Right ventricle myocardium inferior (tissue), 1 donor: ENCODE results near the gene YPEL1. TPM values are rescaled to one million over a fixed set of nuclear protein-coding genes. Genes with fewer than 3 reads are reported as not detected.
A peak's percentile ranks its signal among the peaks of the same experiment; 100 is the strongest.
"Not testable (repeated sequence)": the region's sequence is repeated elsewhere in the genome, so short reads cannot be mapped to it uniquely, and the experiment has no call there.

ENCODE experiments used
- ATAC-seq: fragments of 200-7000 bp; cut with Tn5 transposase; one replicate; pipeline ENCODE4 v1.9.1; 2020; ENCODE audit warnings: mild to moderate bottlenecking, moderate library complexity
- DNase-seq: peaks from one replicate; pipeline ENCODE4 v3.0.0; 2021; ENCODE audit errors: missing footprints
- intact Hi-C: fragments of 100-400 bp; cut with DNase I; formaldehyde crosslinking; loops from one replicate; pipeline ENCODE4 v1.11.0; 2022
- total RNA-seq: library from RNA; stranded (reverse); fragmentation: NEBNext Ultra II Directional; extraction: Animal tissue kit (Norgen Biotek cat#: 25700); gene quantifications from one replicate; pipeline ENCODE4 v1.2.1, GENCODE V29; 2021
- donor health status: DM: no; HTN: yes; CAD: no; lungs with severe emphysema.

The YPEL1 gene
- total RNA-seq, 1 donor from 2014 or later: 4.4 TPM

- DNase-seq (no peak), ATAC-seq (no peak)
- intact Hi-C loops: no loop called here
Observed at GRCh38 chr22:21758091-21758864, 22.7 kb upstream of the YPEL1 start.

DNA sequence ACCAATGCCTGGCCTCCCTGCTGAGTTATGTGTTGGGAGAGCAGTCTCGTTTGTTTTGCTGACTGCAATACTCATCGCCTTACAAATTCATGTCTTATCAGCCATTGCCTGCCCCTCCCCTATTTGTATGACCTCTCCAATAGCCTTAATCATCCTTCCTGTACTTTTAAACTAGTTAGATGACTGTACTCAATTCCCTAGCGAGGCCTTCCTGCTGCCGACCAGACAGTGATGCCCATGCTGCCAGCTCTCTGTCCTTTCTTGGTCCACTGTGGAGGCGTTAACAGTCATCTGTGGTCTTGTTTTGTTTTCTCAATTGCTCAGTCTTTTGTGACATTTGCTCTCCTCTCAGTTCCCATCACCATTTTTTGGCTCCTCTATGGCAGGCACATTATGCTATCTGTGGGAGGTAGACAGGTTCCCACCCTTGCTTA, 20.3 kb upstream of the YPEL1 start:
- DNase-seq: no peak
- intact Hi-C loops: no loop called here
- no peak for ATAC-seq

DNA sequence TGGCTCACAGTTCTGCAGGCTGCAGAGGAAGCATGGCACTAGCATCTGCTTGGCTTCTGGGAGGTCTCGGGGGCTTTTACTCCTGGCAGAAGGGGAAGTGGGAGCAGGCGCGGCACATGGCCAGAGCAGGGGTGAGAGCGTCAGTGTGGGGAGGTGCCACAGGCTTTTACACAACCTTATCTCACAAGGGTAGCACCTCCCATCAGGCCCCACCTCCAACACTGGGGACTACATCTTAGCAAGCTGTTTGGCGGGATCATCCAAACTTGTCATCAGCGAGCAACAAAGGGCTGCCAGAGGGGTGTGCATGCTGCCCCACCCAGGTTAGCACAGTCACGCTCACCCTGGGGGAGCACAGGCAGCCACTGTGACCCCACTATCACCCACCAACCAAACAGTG, 18.9 kb upstream of the YPEL1 start:
- DNase-seq (no peak), ATAC-seq (peak; percentile 74)
- intact Hi-C loops: no loop called here

DNA sequence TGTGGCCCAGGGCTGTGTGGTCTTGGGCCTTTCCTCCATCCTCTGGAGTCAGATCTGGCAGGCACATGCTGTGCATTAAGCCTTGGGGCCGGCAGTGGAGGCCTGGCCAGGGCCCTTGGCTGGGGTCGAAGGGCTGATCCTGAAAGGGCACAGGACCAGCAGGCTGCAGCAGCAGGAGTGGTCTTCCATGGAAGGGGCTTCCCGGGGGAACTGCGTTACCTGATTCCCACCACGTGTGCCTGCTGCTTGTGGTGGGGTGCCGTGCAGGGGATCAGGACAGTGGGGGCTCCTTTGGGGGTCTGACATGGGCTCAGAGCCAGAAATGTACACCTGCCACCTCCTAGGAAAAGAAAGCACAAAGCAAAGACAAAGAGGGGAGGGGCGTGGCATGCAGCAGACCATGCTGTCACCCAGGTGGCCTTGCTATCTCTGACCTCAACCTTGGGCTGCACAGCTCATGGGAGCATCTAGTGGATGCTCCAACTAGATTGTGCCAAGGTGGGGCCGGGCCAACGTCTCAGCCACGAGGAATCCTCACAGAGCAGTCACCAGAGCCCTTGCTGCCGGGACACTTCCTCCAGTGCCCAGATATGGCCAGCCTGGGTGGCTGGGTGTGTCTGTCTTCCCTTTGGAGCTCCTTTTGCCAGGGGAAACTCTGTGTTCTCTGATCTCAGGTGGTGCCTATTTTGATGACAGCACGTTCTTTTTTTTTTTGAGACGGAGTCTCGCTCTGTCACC, 17.9 kb upstream of the YPEL1 start:
- DNase-seq (no peak), ATAC-seq (no peak)
- intact Hi-C loops: no loop called here

DNA sequence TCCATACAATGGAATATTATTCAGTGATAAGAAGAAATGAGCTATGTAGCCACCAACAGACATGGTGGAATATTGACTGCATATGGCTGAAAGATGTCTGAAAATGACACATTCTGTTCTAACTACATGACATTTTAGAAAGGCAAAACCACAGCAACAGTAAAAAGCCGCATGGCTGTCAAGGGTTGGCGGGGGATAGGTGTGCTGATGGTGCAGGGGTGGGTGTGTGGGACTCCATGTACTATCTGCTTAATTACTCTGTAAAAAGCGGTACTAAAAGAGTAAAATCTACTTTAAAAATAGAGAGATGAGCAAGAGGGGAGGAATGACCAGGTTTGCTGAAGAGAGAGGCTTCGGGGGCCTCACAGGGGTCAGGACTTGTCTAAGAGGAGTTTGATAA, 16.7 kb upstream of the YPEL1 start:
- DNase-seq (no peak), ATAC-seq (no peak)
- intact Hi-C loops: no loop called here

- no peak for ATAC-seq
- no peak for DNase-seq
- intact Hi-C loops: no loop called here
Observed at GRCh38 chr22:21745948-21746347, 10.4 kb upstream of the YPEL1 start.

DNA sequence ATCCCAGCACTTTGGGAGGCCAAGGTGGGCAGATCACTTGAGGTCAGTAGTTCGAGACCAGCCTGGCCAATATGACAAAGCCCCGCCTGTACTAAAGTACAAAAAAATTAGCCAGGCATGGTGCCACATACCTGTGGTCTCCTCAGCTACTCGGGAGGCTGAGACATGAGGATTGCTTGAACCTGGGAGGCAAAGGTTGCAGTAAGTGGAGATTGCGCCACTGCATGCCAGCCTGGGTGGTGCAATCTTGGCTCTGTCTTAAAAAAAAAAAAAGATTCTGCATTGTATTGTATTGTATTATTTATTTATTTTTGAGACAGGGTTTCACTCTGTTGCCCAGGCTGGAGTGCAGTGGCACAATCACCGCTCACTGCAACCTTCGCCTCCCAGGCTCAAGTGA, 9.3 kb upstream of the YPEL1 start:
- DNase-seq, intact Hi-C loops, ATAC-seq: not testable (repeated sequence)

DNA sequence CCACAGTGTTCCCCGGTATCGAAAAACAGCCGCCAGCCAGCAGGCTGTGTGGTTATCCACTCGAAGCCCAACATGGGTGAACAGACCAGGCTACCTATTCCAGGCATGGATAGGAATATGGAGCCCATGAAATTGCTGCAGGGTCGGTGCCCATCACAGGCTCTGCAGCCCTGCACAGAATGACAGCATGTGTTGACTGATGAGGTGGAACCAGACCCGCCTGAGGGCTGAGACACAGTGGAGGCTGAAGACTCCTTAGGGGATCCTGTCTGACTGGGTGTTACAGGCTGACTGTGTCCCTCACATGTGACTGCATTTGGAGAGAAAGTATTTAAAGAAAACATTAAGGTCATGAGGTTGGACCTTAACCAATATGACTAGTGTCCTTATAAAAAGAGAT, 6.2 kb upstream of the YPEL1 start:
- no peak for DNase-seq
- intact Hi-C loops: no loop called here
- no peak for ATAC-seq

GRCh38 chr22:21741059-21741458, 5.5 kb upstream of the YPEL1 start:
- intact Hi-C loops: no loop called here
- ATAC-seq (no peak), DNase-seq (no peak)

GRCh38 chr22:21739828-21740377, 4.3 kb upstream of the YPEL1 start:
- DNase-seq (no peak), ATAC-seq (no peak)
- intact Hi-C loops: no loop called here

- intact Hi-C loops: no loop called here
- DNase-seq (no peak), ATAC-seq (no peak)
Observed at GRCh38 chr22:21738966-21739365, 3.4 kb upstream of the YPEL1 start.

- DNase-seq (no peak), ATAC-seq (no peak)
- intact Hi-C loops: no loop called here
Observed at GRCh38 chr22:21738081-21738480, 2.5 kb upstream of the YPEL1 start.

DNA sequence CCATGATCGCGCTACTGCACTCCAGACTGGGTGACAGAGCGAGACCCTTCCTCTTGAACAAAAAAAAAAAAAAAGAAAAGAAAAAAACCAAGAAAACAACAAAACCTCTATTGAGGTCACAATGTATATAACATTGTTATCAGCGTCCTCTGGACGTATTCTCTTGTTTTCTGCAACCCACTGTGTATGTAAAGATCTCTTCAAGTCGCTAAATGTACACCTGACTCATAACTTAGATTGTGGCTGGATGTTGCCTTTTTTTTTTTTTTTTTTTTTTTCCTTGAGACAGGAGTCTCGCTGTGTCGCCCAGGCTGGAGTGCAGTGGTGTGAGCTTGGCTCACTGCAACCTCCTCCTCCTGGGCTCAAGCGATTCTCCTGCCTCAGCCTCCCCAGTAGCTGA, 1.4 kb upstream of the YPEL1 start:
- DNase-seq (no peak), ATAC-seq (no peak)
- intact Hi-C loops: no loop called here

GRCh38 chr22:21736084-21736642, 569 bp upstream of the YPEL1 start:
- intact Hi-C loops: no loop called here
- DNase-seq (no peak), ATAC-seq (peak; percentile 16)

GRCh38 chr22:21734540-21735199, 924 bp downstream of the YPEL1 start:
- ATAC-seq (no peak), DNase-seq (no peak)
- intact Hi-C loops: loop anchor here (2.0 kb wide), 1 partner anchor 130 kb away; no protein-coding TSS in a partner anchor

DNA sequence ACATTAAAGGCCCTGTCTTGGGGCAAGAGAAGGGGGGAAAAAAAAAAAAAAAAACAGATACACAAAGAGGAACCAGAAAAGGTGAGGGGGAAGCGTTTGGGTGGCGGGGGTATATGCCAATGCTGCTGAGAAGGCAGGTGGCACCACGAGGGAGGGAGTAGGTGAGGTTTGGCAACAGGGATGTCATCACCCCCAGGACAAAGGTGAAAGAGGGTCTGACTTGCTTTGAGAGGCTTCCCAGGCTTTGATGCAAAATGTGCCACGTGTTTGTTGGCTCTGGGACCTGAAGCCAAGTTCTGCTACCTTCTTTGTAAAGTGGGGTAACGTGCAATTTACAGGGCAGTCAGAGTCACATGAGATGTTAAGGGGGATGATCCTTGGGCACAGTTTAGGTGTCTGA, 4.1 kb downstream of the YPEL1 start:
- intact Hi-C loops: no loop called here
- ATAC-seq (no peak), DNase-seq (no peak)

DNA sequence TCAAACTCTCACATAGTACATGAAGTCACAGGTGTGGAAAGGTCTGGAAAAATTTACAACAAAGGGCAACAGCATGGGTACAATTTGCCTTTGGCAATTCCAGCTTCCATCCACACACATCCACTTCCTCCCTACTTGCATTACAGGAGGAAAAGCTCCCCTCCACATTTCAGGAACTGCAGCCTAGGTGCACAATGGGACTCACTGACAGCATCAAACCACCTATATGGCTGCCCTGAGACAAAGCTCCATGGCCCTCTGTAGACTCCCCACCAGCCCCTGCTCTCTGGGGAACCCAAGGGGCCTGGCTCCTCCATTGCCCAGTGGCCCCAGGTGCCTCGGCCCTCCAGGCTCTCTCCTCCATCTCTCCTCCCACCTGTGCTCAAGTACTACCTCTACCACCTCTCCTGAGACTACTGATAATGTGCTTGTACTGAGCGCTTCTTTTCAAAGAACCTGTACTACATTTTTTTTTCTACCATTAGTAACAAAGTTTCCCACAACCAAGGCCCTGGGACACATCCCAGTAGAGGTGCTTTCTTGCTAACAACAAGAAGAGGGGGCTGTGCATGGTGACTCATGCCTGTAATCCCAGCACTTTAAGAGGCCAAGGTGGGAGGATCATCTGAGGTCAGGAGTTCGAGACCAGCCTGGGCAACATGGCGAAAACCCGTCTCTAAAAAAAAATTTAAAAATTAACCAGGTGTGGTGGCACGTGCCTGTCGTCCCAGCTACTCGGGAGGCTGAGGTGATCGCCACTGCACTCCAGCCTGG, 4.9 kb downstream of the YPEL1 start:
- DNase-seq (no peak), ATAC-seq (no peak)
- intact Hi-C loops: no loop called here

- DNase-seq, intact Hi-C loops, ATAC-seq: not testable (repeated sequence)
Observed at GRCh38 chr22:21729184-21729583, 6.4 kb downstream of the YPEL1 start.
